ENCODE results near the gene OR1C1.
"Not testable (repeated sequence)": the region's sequence is repeated elsewhere in the genome, so short reads cannot be mapped to it uniquely, and the experiment has no call there.

OR1C1 gene

DNA sequence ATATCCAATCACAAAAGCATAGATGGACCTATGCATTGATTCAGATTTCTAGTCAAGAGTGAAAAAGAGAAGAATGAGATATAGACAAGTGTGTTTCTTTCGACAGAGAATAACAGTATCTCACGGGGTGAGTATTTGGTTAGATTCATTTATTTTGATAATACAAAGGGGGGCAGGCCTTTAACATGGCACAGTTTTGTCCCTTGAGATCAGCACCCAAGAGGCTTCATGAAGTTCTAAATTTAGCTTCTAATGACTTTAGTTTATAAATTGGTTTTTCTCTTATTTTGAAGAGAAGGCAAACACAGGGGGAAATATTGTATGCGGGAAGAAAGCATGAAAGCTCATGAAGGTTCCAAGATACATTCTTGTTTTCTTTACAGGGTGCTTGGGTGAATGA lies at the start of gene OR1C1:
TSS of gene OR1C1 (minus strand) at position 101 of the 400 bp plus-strand sequence. CDS start 2,150 bp downstream, outside the sequence.
- no peak for DNase-seq

DNA sequence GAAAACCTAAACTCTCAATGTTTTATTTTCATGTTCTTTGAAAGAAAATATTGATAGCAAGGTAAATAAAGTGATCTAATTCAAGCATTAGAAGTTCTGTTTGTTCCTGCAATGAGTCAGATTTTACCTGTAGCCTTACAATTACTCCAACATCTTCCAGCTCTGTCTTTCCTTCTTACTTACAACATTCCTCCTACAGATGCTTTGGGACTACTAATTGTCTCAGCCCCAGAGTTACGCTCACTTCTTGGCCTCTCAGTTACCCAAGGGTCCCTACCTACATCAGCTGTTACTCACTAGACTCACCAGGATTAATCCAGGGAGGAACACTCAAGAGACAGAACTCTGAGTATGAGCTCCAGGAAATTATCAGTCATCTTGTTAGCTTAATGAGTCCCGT lies 37.2 kb upstream of the OR1C1 start:
- DNase-seq, result no peak

- no peak for DNase-seq
These were observed 9.2 kb upstream of the OR1C1 start for GRCh38 chr1:247769603-247770002.

DNA sequence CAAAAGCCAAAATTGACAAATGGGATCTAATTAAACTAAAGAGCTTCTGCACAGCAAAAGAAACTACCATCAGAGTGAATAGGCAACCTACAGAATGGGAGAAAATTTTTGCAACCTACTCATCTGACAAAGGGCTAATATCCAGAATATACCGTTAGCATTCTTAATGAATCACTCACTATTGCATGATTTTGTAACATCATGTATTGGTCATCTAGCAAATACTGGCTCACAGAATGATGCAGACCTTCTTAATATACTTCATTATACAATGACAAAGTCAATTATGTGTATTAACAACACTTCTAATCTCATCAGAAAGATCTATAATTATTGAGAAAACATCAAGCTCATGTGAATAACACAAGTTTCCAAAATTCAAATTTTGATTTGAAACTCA lies 6.0 kb downstream of the OR1C1 start:
- DNase-seq, result not testable (repeated sequence)

DNA sequence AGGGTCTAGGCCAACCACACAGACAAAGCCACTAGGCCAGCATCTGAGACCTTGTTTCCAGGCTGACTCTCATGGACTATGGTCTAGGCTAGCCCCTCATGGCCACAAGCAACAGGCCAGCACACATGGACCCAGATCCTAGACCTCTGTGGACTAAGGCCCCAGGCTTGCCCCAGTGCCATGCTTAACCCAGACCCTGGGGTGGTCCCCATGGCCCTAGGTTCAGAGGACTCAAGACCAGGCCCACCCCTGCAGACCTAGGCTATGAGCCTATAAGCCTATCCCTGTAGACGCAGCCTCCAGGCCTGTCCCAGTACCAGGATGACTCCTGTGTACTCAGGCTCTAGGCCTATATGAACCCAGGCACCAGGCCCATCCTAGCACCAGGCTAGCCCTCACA lies 10.5 kb downstream of the OR1C1 start:
- no peak for DNase-seq

- no peak for DNase-seq
These were observed 12.3 kb downstream of the OR1C1 start, which contains the start of gene OR14A2 for GRCh38 chr1:247748041-247748440. Gene OR14A2 (minus strand): TSS chr1:247748141.

DNA sequence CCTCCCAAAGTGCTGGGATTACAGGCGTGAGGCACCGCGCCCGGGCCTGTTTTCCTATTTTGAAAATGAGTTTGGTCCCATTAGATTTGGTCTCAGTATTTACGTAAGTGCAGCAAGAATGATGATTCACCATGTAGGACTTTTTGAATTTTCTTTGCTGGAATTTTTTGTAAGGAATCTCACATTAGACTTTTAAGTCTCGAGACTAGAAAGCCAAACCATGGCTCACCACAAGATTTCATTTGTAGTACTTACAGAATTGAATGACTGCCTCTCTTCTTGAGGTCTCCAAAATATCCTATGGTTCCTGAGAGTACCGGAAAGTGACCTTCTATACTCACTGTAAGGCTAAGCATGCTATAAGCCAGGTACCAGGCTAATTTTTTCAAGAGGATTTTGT lies 12.7 kb downstream of the OR1C1 start:
- DNase-seq, result no peak

DNA sequence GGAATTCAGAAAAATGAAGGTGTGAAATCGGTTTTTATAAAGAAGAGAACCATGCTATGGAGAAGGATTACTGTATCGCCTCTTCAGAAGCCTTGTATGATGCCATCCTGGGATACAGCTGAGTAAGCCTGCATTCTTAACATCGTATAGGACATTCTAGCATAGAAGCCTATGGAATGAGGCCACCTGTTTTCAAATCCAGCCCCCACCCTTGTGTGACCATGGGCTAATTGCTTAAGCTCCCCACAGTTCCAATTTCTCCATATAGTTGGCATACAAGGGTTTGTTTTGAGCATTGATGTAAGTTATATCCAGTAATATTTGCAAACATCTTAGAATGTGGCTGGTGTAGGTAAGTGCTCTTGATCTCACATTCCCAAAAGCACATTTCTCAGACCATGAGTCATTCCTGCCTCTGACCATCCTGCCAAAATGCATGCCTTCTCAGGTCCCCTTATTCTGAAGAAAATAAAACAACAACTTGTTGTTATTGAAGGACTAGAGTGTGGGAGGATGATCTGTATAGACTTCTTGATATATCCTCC lies 13.9 kb downstream of the OR1C1 start:
- no peak for DNase-seq

- DNase-seq, result not testable (repeated sequence)
These were observed 18.1 kb downstream of the OR1C1 start for GRCh38 chr1:247742215-247742760.

GRCh38 chr1:247741756-247742155 lies 18.6 kb downstream of the OR1C1 start:
- no peak for DNase-seq

- no peak for DNase-seq
These were observed 19.6 kb downstream of the OR1C1 start for GRCh38 chr1:247740721-247741120.

GRCh38 chr1:247738315-247738714 lies 22.0 kb downstream of the OR1C1 start, which contains the start of gene OR14K1:
Gene OR14K1 (plus strand): TSS chr1:247738615. CDS start chr1:247738615, 0 bp downstream.
- DNase-seq, result no peak

DNA sequence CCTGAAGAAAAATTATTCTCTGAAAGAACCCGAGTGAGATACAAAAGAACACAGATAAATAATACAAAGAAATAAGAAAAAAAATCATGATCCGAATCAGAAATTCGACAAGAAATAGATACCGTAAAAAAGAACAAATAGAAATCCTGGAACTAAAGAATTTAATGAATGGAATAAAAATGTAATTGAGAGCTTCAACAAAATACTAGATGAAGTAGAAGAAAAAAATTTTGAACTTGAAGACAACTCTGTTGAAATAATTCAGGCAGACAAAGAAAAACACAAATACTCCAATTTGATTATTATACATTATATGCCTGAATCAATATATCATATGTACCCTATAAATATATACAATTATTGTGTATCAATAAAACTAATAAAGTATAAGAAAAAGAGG lies 39.1 kb downstream of the OR1C1 start:
- no peak for DNase-seq

- DNase-seq, result no peak
These were observed 43.8 kb downstream of the OR1C1 start, which contains the start of gene OR6F1 for GRCh38 chr1:247716546-247716945. Gene OR6F1 (minus strand): TSS chr1:247716646. CDS start chr1:247712755, 3,891 bp downstream.

- DNase-seq, result no peak
These were observed 46.6 kb downstream of the OR1C1 start for GRCh38 chr1:247713753-247714152.

GRCh38 chr1:247710681-247711080 lies 49.7 kb downstream of the OR1C1 start:
- DNase-seq, result not testable (repeated sequence)

Measured in NCI-H526 (cell line).